GM12878 (cell line): ENCODE results near the gene TEX2. TPM values are rescaled to one million over a fixed set of nuclear protein-coding genes. Genes with fewer than 3 reads are reported as not detected.

Experiments used
- CBX5 ChIP-seq: sonication (generic); IDR thresholded peaks from 2 replicates; pipeline ENCODE4 v1.6.1; 2016; ENCODE audit warnings: low read depth, moderate library complexity, mild to moderate bottlenecking, inconsistent platforms
- CEBPB ChIP-seq, 2 experiments: fragments of 150-350 bp in 1 of 2; IDR thresholded peaks; 2 replicates each; pipeline ENCODE4 v1.6.1; 2012 to 2014; ENCODE audit warnings: low read depth in 2 of 2, low read length in 2 of 2, borderline replicate concordance in 1 of 2, inconsistent platforms in 1 of 2
- CHD4 ChIP-seq: fragments of 200-600 bp; sonication (generic); IDR thresholded peaks from 2 replicates; pipeline ENCODE4 v1.6.1; 2016; ENCODE audit warnings: mild to moderate bottlenecking
- EP300 ChIP-seq, 2 experiments: fragments of 150-350 bp in 1 of 2; IDR thresholded peaks; 2 replicates each; pipeline ENCODE4 v1.6.1; 2011 to 2012; ENCODE audit warnings: low read depth in 2 of 2, low read length in 2 of 2, borderline replicate concordance in 1 of 2, improper control_type of control experiment in 1 of 2, inconsistent platforms in 1 of 2; ENCODE audit not compliant: control insufficient read depth in 1 of 2
- GABPA ChIP-seq: IDR thresholded peaks from 2 replicates; pipeline ENCODE4 v1.6.1; 2014; ENCODE audit warnings: antibody characterized with exemption, low read depth, mild to moderate bottlenecking, inconsistent platforms
- HCFC1 ChIP-seq: fragments of 150-350 bp; IDR thresholded peaks from 2 replicates; pipeline ENCODE4 v1.6.1; 2014; ENCODE audit warnings: low read length
- HDAC6 ChIP-seq: fragments of 200-600 bp; sonication (generic); IDR thresholded peaks from one replicate; pipeline ENCODE4 v1.8.0; 2017; ENCODE audit warnings: antibody characterized with exemption; ENCODE audit not compliant: unreplicated experiment
- KLF5 ChIP-seq: fragments of 450-650 bp; IDR thresholded peaks from 2 replicates; pipeline ENCODE4 v1.6.1; 2014; ENCODE audit warnings: mild to moderate bottlenecking; ENCODE audit not compliant: partially characterized antibody
- MEF2A ChIP-seq: IDR thresholded peaks from 2 replicates; pipeline ENCODE4 v1.6.1; 2011; ENCODE audit warnings: low read depth, mild to moderate bottlenecking, low read length, moderate library complexity; ENCODE audit not compliant: insufficient read depth
- MEF2B ChIP-seq: fragments of 450-650 bp; IDR thresholded peaks from 2 replicates; pipeline ENCODE4 v1.6.1; 2018; ENCODE audit warnings: mild to moderate bottlenecking, moderate library complexity; ENCODE audit not compliant: partially characterized antibody, poor library complexity, severe bottlenecking
- NR2C2 ChIP-seq: IDR thresholded peaks from 2 replicates; pipeline ENCODE4 v1.6.1; 2011; ENCODE audit warnings: borderline replicate concordance, low read depth; ENCODE audit not compliant: control insufficient read depth, insufficient read length
- NR2F1 ChIP-seq: fragments of 450-650 bp; conservative IDR thresholded peaks from 2 replicates; pipeline ENCODE4 v1.6.1; 2017; ENCODE audit warnings: mild to moderate bottlenecking
- PAX8 ChIP-seq: fragments of 450-650 bp; IDR thresholded peaks from 2 replicates; pipeline ENCODE4 v1.6.1; 2017; ENCODE audit warnings: mild to moderate bottlenecking, moderate library complexity
- PKNOX1 ChIP-seq: fragments of 450-650 bp; IDR thresholded peaks from 2 replicates; pipeline ENCODE4 v1.6.1; 2016; ENCODE audit warnings: mild to moderate bottlenecking
- PML ChIP-seq: IDR thresholded peaks from 2 replicates; pipeline ENCODE4 v1.6.1; 2012; ENCODE audit warnings: low read length, inconsistent platforms
- RUNX3 ChIP-seq: IDR thresholded peaks from 2 replicates; pipeline ENCODE4 v1.6.1; 2012; ENCODE audit warnings: low read length, inconsistent platforms
- SMAD5 ChIP-seq: IDR thresholded peaks from 2 replicates; pipeline ENCODE4 v1.6.1; 2016; ENCODE audit warnings: antibody characterized with exemption, low read depth
- WRNIP1 ChIP-seq: IDR thresholded peaks from 2 replicates; pipeline ENCODE4 v1.6.1; 2011; ENCODE audit warnings: low read depth, low read length, improper control_type of control experiment, borderline replicate concordance
- ZNF384 ChIP-seq: IDR thresholded peaks from 2 replicates; pipeline ENCODE4 v1.6.1; 2012; ENCODE audit warnings: low read depth, mild to moderate bottlenecking, low read length, improper control_type of control experiment, borderline replicate concordance
- ZNF592 ChIP-seq: fragments of 450-650 bp; IDR thresholded peaks from 2 replicates; pipeline ENCODE4 v1.6.1; 2017; ENCODE audit warnings: mild to moderate bottlenecking, moderate library complexity
- ZNF622 ChIP-seq: fragments of 450-650 bp; IDR thresholded peaks from 2 replicates; pipeline ENCODE4 v1.6.1; 2017; ENCODE audit warnings: mild to moderate bottlenecking, inconsistent platforms
- ZSCAN29 ChIP-seq: fragments of 450-650 bp; IDR thresholded peaks from 2 replicates; pipeline ENCODE4 v1.6.1; 2017; ENCODE audit warnings: mild to moderate bottlenecking, moderate library complexity
- polyA plus RNA-seq, 11 experiments: library from polyadenylated mRNA; depleted of rRNA in 4 of 11; unstranded in 6 of 11; stranded (reverse) in 5 of 11; fragments of >200 nt; fragmentation: Nextera tagmentation in 4 of 11; fragmentation: Illumina TruSeq in 1 of 11; extraction: Ambion mirVana in 4 of 11; extraction: Trizol in 1 of 11; gene quantifications; 1 replicate in 1 of 11; 2 replicates in 10 of 11; pipeline versions ENCODE4 v1.2.1 to v1.2.3, GENCODE V29; 2011 to 2016; ENCODE audit warnings: inconsistent platforms in 2 of 11, missing spikeins in 2 of 11, low read depth in 1 of 11
- total RNA-seq, 4 experiments: library from RNA; depleted of rRNA in 3 of 4; stranded (reverse); fragments of >200 nt in 3 of 4; fragmentation: Illumina TruSeq in 1 of 4; extraction: Trizol in 1 of 4; gene quantifications; 2 replicates each; pipeline versions ENCODE4 v1.2.1 to v1.2.3, GENCODE V29; 2013 to 2021
- TF ChIP-seq, protein P1 (sequence below): fragments of 450-650 bp; IDR thresholded peaks from 2 replicates; pipeline ENCODE4 v1.6.1; 2017; ENCODE audit warnings: mild to moderate bottlenecking, low read depth, inconsistent platforms; ENCODE audit not compliant: poor library complexity, severe bottlenecking

The TEX2 gene
- total and polyA plus RNA-seq, 10 of the 15 experiments (the other 5 are each of a cell fraction or from before 2014, with no cell fraction given): 3.8 to 19.9 (median 15.8) TPM

- TF ChIP-seq MEF2B: no peak
- no peak for TF ChIP-seq ZNF592
- TF ChIP-seq SMAD5: no peak
- 0 out of 4 replicates have a peak, but pooled peaks of 1 of the 2 experiments have one; percentile 43 for TF ChIP-seq EP300 (IDR thresholded peaks at IDR 0.05; ENCODE audit: borderline replicate concordance in 1 of 2, control insufficient read depth in 1 of 2, low read depth in 2 of 2, low read length in 2 of 2)
- no peak for TF ChIP-seq CEBPB (IDR thresholded peaks at IDR 0.05; ENCODE audit: borderline replicate concordance in 1 of 2, low read depth in 2 of 2, low read length in 2 of 2)
- peak; percentile 66; the same call in 1 of the 2 replicates for TF ChIP-seq RUNX3
- TF ChIP-seq HCFC1: peak; percentile 69
- no peak for TF ChIP-seq CBX5
- TF ChIP-seq NR2C2: peak; percentile 73
- no peak for TF ChIP-seq ZSCAN29
- TF ChIP-seq WRNIP1: no peak; the same call in 1 of the 2 replicates
- no peak; the same call in 1 of the 2 replicates for TF ChIP-seq NR2F1
- TF ChIP-seq CHD4: no peak
- no peak for TF ChIP-seq MEF2A
- TF ChIP-seq HDAC6: no peak
- TF ChIP-seq ZNF384: no peak
- TF ChIP-seq, protein P1, sequence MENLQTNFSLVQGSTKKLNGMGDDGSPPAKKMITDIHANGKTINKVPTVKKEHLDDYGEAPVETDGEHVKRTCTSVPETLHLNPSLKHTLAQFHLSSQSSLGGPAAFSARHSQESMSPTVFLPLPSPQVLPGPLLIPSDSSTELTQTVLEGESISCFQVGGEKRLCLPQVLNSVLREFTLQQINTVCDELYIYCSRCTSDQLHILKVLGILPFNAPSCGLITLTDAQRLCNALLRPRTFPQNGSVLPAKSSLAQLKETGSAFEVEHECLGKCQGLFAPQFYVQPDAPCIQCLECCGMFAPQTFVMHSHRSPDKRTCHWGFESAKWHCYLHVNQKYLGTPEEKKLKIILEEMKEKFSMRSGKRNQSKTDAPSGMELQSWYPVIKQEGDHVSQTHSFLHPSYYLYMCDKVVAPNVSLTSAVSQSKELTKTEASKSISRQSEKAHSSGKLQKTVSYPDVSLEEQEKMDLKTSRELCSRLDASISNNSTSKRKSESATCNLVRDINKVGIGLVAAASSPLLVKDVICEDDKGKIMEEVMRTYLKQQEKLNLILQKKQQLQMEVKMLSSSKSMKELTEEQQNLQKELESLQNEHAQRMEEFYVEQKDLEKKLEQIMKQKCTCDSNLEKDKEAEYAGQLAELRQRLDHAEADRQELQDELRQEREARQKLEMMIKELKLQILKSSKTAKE: peak; percentile 59
- no peak for TF ChIP-seq PKNOX1
- TF ChIP-seq ZNF622: no peak
- no peak; the same call in 1 of the 2 replicates for TF ChIP-seq PML
- no peak for TF ChIP-seq PAX8
- TF ChIP-seq KLF5: peak; percentile 70
- no peak for TF ChIP-seq GABPA
Measured at GRCh38 chr17:64263000-64263766, at the start of gene TEX2 (continued).
